ENCODE data around the gene PPIG.
A peak's percentile ranks its signal among the peaks of the same experiment; 100 is the strongest.
"Not testable (repeated sequence)": the region's sequence is repeated elsewhere in the genome, so short reads cannot be mapped to it uniquely, and the experiment has no call there.

PPIG gene

GRCh38 chr2:169584005-169584877 lies at the start of gene PPIG:
Gene PPIG (plus strand): TSS chr2:169584351. CDS start chr2:169604042, 19,691 bp downstream.
- peak; percentile 89 for DNase-seq (ENCODE audit: low spot score)

DNA sequence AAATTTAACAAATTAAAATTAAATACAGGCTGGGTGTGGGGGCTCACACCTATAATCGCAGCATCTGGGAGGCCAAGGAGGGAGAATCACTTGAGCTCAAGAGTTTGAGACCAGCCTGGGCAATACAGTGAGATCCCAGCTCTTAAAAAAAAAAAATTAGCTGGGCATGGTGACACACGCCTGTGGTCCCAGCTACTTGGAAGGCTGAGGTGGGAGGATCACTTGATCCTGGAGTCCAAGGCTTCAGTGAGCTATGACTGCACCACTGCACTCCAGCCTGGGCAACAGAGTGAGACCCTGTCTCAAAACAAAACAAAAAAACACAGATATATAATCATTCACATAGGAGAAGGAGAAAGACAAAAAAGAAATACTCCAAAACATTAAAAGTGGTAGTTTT lies 44.7 kb upstream of the PPIG start:
- not testable (repeated sequence) for DNase-seq (ENCODE audit: low spot score)

DNA sequence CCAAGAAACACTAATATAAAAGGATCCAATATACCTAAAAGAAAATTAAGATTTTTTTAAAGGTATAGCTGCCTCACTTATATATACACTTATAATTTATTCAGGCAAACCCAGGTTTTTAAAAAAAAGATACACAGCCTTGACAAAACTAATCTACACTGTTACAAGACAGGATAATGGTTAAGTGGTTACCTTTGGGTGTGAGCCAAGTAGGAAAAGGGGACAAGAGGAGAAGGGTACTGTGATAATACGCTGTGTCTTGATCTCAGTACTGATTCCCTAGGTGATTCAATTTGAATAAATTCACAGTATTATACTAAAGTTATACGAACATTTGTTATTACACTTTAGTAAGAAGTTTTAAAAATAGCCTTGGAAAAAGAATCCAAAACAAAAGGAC lies 44.0 kb upstream of the PPIG start:
- no peak for DNase-seq (ENCODE audit: low spot score)

DNA sequence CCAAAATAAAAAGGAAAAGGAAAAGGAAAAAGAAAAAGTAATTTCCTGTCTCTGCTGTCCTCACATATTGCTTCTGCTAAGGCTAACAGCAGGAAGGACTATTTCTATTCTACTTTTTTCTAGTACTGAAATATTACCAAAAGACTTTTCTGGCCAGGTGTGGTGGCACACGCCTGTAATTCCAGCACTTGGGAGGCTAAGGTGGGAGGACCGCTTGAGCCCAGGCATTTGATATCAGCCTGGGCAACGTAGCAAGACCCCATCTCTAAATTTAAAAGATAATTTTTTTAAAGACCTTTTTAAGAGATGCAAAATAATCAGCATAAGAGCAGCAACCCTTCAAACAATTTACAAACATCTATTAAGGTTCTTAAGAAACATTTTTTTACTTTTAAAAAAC lies 41.7 kb upstream of the PPIG start:
- DNase-seq (ENCODE audit: low spot score), result no peak

- no peak for DNase-seq (ENCODE audit: low spot score)
These were observed 37.4 kb upstream of the PPIG start for GRCh38 chr2:169546756-169547155.

- no peak for DNase-seq (ENCODE audit: low spot score)
These were observed 22.8 kb upstream of the PPIG start for GRCh38 chr2:169561364-169561763.

- DNase-seq (ENCODE audit: low spot score), result not testable (repeated sequence)
These were observed 22.1 kb upstream of the PPIG start for GRCh38 chr2:169562084-169562483.

DNA sequence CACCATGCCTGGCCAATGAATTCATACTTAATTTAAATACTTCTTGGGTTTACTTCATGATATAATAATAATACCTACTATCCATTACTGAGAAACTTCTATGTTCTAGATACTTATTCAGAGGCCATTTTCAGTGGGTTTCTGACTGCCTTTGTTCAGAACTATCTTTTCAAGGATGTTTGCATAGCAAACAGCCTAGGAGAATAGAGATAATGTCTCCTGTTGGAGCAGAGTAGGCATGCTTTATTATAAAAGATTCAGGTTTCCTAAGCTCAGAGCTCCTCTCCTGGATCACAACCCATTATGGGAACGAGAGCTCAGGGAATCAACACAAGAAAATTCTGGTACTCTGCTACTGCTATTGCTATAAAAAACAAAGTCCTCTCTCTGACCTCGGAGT lies 21.6 kb upstream of the PPIG start:
- DNase-seq (ENCODE audit: low spot score), result no peak

DNA sequence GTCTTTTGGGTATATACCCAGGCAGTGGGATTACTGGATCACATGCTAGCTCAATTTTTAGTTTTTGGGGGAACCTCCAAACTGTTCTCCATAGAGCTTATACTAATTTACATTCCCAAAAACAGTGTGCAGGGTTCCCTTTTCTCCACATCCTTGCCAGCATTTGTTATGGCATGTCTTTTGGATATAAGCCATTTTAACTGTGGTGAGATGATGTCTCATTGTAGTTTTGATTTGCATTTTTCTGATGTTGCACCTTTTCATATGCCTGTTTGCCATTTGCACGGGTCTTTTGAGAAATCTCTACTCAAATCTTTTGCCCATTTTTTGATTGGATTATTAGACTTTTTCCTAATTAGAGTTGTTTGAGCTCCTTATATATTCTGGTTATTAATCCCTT lies 18.5 kb upstream of the PPIG start:
- DNase-seq (ENCODE audit: low spot score), result no peak

DNA sequence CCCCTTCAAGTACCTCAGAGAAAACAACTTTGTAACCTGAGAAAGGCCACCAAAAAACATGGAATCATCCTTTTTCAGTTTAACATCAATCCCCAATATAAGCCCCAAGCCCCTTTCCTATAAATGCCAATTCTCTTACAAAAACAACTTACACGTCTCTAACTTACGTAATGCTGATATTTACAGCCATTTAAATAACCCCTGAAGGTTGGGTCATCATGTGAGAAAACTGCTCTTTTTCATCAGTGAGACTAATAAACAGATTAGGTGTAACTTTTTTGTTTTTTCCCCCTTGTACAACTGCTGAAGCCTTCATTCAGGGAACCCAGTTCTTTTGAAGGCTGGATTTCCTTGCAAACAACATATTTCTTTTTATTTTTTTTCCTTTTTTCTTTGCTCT lies 14.2 kb upstream of the PPIG start:
- DNase-seq (ENCODE audit: low spot score), result no peak

DNA sequence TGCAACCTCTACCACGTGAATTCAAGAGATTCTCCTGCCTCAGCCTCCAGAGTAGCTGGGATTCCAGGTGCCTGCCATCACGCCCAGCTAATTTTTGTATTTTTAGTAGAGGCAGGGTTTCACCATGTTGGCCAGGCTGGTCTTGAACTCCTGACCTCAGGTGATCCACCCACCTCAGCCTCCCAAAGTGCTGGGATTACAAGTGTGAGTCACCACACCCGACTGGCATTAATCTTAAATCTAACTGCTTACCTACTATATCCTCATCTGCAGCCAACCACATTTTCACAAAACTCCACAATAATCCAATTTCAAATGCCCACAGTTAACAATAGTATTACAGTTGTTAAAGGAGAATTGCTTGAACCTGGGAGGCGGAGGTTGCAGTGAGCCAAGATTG lies 13.4 kb upstream of the PPIG start:
- DNase-seq (ENCODE audit: low spot score), result not testable (repeated sequence)

- DNase-seq (ENCODE audit: low spot score), result no peak
These were observed 12.6 kb upstream of the PPIG start for GRCh38 chr2:169571571-169571970.

GRCh38 chr2:169572189-169572588 lies 12.0 kb upstream of the PPIG start:
- DNase-seq (ENCODE audit: low spot score), result no peak

- no peak for DNase-seq (ENCODE audit: low spot score)
These were observed 11.4 kb upstream of the PPIG start for GRCh38 chr2:169572821-169573159.

GRCh38 chr2:169573160-169573973 lies 10.8 kb upstream of the PPIG start, which contains the start of gene FASTKD1:
Gene FASTKD1 (minus strand): TSS chr2:169573865. CDS start chr2:169572029, 1,836 bp downstream.
- peak; percentile 91 for DNase-seq (ENCODE audit: low spot score)

DNA sequence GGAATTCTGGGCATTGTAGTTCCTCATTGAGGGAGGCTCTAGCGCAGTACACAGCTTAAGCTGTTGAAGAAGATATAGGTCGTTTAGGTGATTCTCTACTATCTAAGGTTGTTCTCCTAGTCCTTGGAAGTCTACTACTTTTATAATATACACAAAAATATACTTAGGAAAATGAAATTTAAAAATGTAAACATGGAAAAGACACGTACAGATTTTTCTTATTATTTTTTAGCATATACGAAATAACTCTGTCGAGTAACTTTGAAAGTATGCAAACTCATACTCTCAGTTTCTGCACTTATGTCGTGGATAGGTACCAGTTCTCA lies 10.2 kb upstream of the PPIG start:
- no peak for DNase-seq (ENCODE audit: low spot score)

DNA sequence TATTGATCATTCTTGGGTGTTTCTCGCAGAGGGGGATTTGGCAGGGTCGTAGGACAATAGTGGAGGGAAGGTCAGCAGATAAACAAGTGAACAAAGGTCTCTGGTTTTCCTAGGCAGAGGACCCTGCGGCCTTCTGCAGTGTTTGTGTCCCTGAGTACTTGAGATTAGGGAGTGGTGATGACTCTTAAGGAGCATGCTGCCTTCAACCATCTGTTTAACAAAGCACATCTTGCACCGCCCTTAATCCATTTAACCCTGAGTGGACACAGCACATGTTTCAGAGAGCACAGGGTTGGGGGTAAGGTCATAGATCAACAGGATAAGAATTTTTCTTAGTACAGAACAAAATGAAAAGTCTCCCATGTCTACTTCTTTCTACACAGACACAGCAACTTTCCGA lies 9.6 kb upstream of the PPIG start:
- DNase-seq (ENCODE audit: low spot score), result not testable (repeated sequence)

GRCh38 chr2:169575264-169575663 lies 8.9 kb upstream of the PPIG start:
- not testable (repeated sequence) for DNase-seq (ENCODE audit: low spot score)

GRCh38 chr2:169579044-169579443 lies 5.1 kb upstream of the PPIG start:
- DNase-seq (ENCODE audit: low spot score), result no peak

DNA sequence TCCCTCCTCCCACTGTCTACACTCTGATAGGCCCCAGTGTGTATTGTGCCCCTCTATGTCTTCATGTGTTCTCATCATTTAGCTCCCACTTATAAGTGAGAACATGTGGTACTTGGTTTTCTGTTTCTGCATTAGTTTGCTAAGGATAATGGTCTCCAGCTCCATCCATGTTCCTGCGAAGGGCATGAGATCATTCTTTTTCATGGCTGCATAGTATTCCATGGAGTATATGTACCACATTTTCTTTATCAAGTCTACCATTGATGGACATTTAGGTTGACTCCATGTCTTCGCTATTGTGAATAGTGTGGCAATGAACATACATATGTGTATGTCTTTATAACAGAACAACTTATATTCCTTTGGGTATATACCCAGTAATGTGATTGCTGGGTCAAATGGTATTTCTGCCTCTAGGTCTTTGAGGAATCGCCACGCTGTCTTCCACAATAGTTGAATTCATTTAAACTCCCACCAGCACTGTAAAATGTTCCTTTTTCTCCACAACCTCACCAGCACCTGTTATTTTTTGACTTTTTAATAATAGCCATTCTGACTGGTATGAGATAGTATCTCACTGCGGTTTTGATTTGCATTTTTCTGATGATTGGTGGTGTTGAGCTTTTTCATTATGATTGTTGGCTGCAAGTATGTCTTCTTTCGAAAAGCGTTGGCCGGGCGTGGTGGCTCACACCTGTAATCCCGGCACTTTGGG lies 1.4 kb upstream of the PPIG start:
- not testable (repeated sequence) for DNase-seq (ENCODE audit: low spot score)

DNA sequence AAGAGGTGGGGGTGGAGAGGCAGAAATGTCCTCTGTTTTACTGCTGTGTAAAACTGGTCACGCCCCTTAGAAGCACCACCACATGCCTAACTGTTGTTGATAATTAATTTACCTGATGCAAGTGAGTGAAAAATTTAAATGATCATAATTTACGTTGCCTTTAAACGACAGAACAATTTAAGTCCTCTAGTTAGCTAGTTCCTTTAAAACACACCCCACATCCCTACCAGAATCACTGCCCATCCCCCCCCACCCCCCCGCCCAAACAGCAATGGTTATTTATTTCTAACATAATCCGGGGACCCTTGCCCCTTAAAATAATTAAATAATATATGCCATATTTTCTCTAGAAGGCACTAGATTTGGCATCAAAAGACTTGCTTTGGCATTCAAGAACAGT lies 633 bp upstream of the PPIG start:
- DNase-seq (ENCODE audit: low spot score), result no peak

GRCh38 chr2:169585673-169586072 lies 1.5 kb downstream of the PPIG start:
- no peak for DNase-seq (ENCODE audit: low spot score)

DNA sequence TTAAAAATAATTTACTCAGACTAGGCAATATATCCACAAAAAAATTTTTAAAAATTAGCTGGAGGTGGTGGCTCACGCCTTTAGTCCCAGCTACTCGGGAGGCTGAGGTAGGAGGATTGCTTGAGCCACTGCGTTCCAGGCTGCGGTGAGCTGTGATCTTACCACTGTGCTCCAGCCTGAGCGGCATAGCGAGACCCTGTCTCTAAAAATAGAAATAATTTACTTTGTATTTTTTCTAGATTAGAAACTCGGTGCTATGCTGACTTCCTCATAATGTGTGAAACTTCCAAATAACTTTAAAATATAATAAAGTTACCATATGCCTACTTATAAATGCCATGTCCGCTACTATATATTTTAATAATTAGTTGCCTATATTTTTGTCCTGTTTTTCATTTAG lies 6.7 kb downstream of the PPIG start:
- no peak for DNase-seq (ENCODE audit: low spot score)
